NB4 (cell line): Measurements from ENCODE around the gene LPP.

ENCODE experiments used
- POLR2A ChIP-seq: IDR thresholded peaks from 2 replicates; pipeline ENCODE4 v1.6.1; 2011; ENCODE audit warnings: mild to moderate bottlenecking; ENCODE audit not compliant: insufficient read length; ENCODE audit errors: extremely low read depth
- TF ChIP-seq, protein P1 (sequence below): IDR thresholded peaks from one replicate; pipeline ENCODE4 v1.5.1; 2012; ENCODE audit warnings: low read depth, low read length

DNA sequence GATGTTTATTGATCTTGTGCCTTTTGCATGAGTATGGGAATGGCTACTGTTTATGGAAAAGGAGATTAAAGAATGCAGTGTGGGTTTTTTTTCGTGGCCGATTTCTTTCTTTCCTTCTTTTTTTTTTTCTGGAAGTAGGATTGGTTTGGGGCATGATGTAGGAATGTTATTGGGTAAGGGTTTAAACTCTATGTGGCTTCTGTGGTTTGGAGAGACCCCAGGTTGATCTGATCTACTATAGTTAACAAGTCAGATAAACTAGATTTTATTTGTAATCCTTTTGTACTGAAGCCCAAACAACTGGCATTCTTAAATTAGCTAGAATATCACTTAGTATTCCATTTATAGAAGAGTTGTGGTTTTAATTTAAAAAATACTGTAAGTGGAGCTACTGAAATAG, 304.8 kb downstream of the LPP start:
- TF ChIP-seq, protein P1, sequence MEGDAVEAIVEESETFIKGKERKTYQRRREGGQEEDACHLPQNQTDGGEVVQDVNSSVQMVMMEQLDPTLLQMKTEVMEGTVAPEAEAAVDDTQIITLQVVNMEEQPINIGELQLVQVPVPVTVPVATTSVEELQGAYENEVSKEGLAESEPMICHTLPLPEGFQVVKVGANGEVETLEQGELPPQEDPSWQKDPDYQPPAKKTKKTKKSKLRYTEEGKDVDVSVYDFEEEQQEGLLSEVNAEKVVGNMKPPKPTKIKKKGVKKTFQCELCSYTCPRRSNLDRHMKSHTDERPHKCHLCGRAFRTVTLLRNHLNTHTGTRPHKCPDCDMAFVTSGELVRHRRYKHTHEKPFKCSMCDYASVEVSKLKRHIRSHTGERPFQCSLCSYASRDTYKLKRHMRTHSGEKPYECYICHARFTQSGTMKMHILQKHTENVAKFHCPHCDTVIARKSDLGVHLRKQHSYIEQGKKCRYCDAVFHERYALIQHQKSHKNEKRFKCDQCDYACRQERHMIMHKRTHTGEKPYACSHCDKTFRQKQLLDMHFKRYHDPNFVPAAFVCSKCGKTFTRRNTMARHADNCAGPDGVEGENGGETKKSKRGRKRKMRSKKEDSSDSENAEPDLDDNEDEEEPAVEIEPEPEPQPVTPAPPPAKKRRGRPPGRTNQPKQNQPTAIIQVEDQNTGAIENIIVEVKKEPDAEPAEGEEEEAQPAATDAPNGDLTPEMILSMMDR: no peak
- TF ChIP-seq POLR2A: no peak
